OCI-LY1 (cell line): ENCODE results near the gene PHF20.

Source experiments
- EZH2 ChIP-seq: fragments of 200-600 bp; sonication (generic), shearing (Covaris generic); IDR thresholded peaks from 2 replicates; pipeline ENCODE4 v1.8.0; 2017; ENCODE audit warnings: borderline replicate concordance, mixed run types, mild to moderate bottlenecking, antibody characterized with exemption, low read length, moderate library complexity, mixed read lengths
- TF ChIP-seq, protein P1 (sequence below): fragments of 200-600 bp; sonication (generic), shearing (Covaris generic); IDR thresholded peaks from 2 replicates; pipeline ENCODE4 v1.5.1; 2017; ENCODE audit warnings: mild to moderate bottlenecking, antibody characterized with exemption, low read length, moderate library complexity, mixed read lengths

GRCh38 chr20:35991142-35991771, 219.4 kb downstream of the PHF20 start:
- TF ChIP-seq, protein P1, sequence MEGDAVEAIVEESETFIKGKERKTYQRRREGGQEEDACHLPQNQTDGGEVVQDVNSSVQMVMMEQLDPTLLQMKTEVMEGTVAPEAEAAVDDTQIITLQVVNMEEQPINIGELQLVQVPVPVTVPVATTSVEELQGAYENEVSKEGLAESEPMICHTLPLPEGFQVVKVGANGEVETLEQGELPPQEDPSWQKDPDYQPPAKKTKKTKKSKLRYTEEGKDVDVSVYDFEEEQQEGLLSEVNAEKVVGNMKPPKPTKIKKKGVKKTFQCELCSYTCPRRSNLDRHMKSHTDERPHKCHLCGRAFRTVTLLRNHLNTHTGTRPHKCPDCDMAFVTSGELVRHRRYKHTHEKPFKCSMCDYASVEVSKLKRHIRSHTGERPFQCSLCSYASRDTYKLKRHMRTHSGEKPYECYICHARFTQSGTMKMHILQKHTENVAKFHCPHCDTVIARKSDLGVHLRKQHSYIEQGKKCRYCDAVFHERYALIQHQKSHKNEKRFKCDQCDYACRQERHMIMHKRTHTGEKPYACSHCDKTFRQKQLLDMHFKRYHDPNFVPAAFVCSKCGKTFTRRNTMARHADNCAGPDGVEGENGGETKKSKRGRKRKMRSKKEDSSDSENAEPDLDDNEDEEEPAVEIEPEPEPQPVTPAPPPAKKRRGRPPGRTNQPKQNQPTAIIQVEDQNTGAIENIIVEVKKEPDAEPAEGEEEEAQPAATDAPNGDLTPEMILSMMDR = peak; percentile 49; the same call in 1 of the 2 replicates
- no peak for TF ChIP-seq EZH2
